Mesenchymal stem cell (in vitro differentiated cells and primary cell): ENCODE data around the gene CCDC184.

Source experiments
- DNase-seq: peaks from one replicate; pipeline ENCODE4 v3.0.0-alpha.2; 2013
- H2AFZ ChIP-seq: one replicate; pipeline ENCODE4 v1.6.1; 2013; ENCODE audit warnings: low read depth, mild to moderate bottlenecking, control low read depth, inconsistent platforms, low read length, moderate library complexity
- H2AK5ac ChIP-seq: 2 replicates; pipeline ENCODE4 v1.6.1; 2013; ENCODE audit warnings: low read length, moderate library complexity, mild to moderate bottlenecking, inconsistent platforms; ENCODE audit not compliant: severe bottlenecking
- H2BK120ac ChIP-seq: one replicate; pipeline ENCODE4 v1.6.1; 2013; ENCODE audit warnings: low read depth, mild to moderate bottlenecking, inconsistent platforms, low read length, moderate library complexity
- H2BK12ac ChIP-seq, 2 experiments: one replicate each; pipeline ENCODE4 v1.6.1; 2013; ENCODE audit warnings: inconsistent platforms in 2 of 2, low read length in 2 of 2, mild to moderate bottlenecking in 2 of 2, moderate library complexity in 2 of 2, control low read depth in 1 of 2
- H2BK15ac ChIP-seq: one replicate; pipeline ENCODE4 v1.6.1; 2013; ENCODE audit warnings: mild to moderate bottlenecking, low read depth, inconsistent platforms; ENCODE audit not compliant: poor library complexity, severe bottlenecking
- H2BK5ac ChIP-seq: 2 replicates; pipeline ENCODE4 v1.6.1; 2013; ENCODE audit warnings: low read depth, mild to moderate bottlenecking, low read length, control low read depth, inconsistent platforms; ENCODE audit not compliant: poor library complexity, severe bottlenecking
- H3K14ac ChIP-seq, 2 experiments: one replicate each; pipeline ENCODE4 v1.6.1; 2013; ENCODE audit warnings: inconsistent platforms in 2 of 2, low read length in 2 of 2, control low read depth in 1 of 2, mild to moderate bottlenecking in 1 of 2, moderate library complexity in 1 of 2
- H3K18ac ChIP-seq, 2 experiments: one replicate each; pipeline ENCODE4 v1.6.1; 2013; ENCODE audit warnings: inconsistent platforms in 2 of 2, low read length in 2 of 2, control low read depth in 1 of 2, low read depth in 1 of 2, mild to moderate bottlenecking in 1 of 2
- H3K23ac ChIP-seq, 2 experiments: one replicate each; pipeline ENCODE4 v1.6.1; 2013; ENCODE audit warnings: inconsistent platforms in 2 of 2, low read length in 2 of 2, mild to moderate bottlenecking in 2 of 2, moderate library complexity in 2 of 2, control low read depth in 1 of 2
- H3K27ac ChIP-seq: 2 replicates; pipeline ENCODE4 v1.5.1; 2013; ENCODE audit warnings: mild to moderate bottlenecking, moderate library complexity, low read length, control low read depth, inconsistent platforms; ENCODE audit not compliant: poor library complexity, severe bottlenecking
- H3K27me3 ChIP-seq, 2 experiments: 2 replicates each; pipeline versions ENCODE4 v1.6.1 to v1.7.0; 2013; ENCODE audit warnings: low read length in 2 of 2, mild to moderate bottlenecking in 2 of 2, moderate library complexity in 2 of 2, control low read depth in 1 of 2, inconsistent platforms in 1 of 2; ENCODE audit not compliant: control insufficient read depth in 1 of 2, insufficient read depth in 1 of 2
- H3K36me3 ChIP-seq, 2 experiments: 2 replicates each; pipeline versions ENCODE4 v1.6.1 to v1.7.0; 2013; ENCODE audit warnings: low read length in 2 of 2, control low read depth in 1 of 2, inconsistent platforms in 1 of 2, low read depth in 1 of 2, mild to moderate bottlenecking in 1 of 2; ENCODE audit not compliant: insufficient read depth in 2 of 2, control insufficient read depth in 1 of 2
- H3K4ac ChIP-seq, 2 experiments: one replicate each; pipeline ENCODE4 v1.6.1; 2013; ENCODE audit warnings: inconsistent platforms in 2 of 2, low read length in 2 of 2, mild to moderate bottlenecking in 2 of 2, moderate library complexity in 2 of 2, control low read depth in 1 of 2, low read depth in 1 of 2
- H3K4me1 ChIP-seq: 2 replicates; pipeline ENCODE4 v1.6.1; 2013; ENCODE audit warnings: low read depth, low read length, control low read depth; ENCODE audit not compliant: control insufficient read depth, insufficient read depth
- H3K4me2 ChIP-seq: 2 replicates; pipeline ENCODE4 v1.6.1; 2013; ENCODE audit warnings: low read length, mild to moderate bottlenecking, inconsistent platforms; ENCODE audit not compliant: poor library complexity, severe bottlenecking
- H3K4me3 ChIP-seq, 2 experiments: 2 replicates each; pipeline versions ENCODE4 v1.5.1 to v1.7.0; 2013; ENCODE audit warnings: low read length in 2 of 2, mild to moderate bottlenecking in 2 of 2, control low read depth in 1 of 2, low read depth in 1 of 2; ENCODE audit not compliant: insufficient read depth in 1 of 2
- H3K79me1 ChIP-seq: replicated peaks from 2 replicates; pipeline ENCODE4 v1.6.1; 2013; ENCODE audit warnings: mild to moderate bottlenecking, control low read depth, low read length, inconsistent platforms; ENCODE audit not compliant: poor library complexity, severe bottlenecking
- H3K9ac ChIP-seq: 2 replicates; pipeline ENCODE4 v1.7.0; 2013; ENCODE audit warnings: mild to moderate bottlenecking, low read length, moderate library complexity
- H3K9me3 ChIP-seq: 2 replicates; pipeline ENCODE4 v1.7.0; 2013; ENCODE audit warnings: mild to moderate bottlenecking, low read length; ENCODE audit not compliant: control insufficient read depth
- H4K8ac ChIP-seq: one replicate; pipeline ENCODE4 v1.6.1; 2013; ENCODE audit warnings: inconsistent platforms, mild to moderate bottlenecking, low read length, moderate library complexity
- H4K91ac ChIP-seq: one replicate; pipeline ENCODE4 v1.6.1; 2013; ENCODE audit warnings: mild to moderate bottlenecking, low read length, inconsistent platforms
- WGBS: methylation state at CpG from one replicate; pipeline ENCODE4 v1.1.7; 2013; ENCODE audit warnings: mixed read lengths; 5-methylcytosine and 5-hydroxymethylcytosine counted together

The CCDC184 gene

DNA sequence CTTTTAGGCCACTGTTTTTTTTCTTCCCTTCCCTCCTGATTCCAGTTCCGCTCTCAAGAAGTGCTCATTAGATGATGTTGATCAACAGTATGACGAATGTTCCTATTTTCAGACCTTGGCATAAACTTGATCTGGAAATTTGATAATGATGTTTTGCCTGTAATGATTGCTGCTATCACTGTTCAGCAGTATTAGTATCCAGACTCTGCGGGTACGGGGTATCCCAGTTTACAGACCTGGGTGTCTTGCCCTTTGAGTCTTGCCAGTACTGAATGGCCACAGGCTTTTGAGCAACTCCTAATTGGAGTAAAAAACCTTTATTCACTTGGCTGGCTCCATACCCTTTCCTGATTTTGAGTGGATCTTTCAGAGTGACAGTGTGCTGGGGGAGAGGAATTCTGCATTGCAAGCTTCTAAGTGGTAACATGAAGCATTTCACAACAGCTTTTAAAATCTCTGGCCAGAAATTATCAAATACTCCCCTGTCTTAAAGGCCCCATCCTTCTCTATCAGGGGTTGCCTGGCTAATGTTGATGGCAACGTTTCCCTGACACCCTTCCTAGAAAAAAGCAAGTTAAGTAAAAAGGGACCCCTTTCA lies 20.2 kb upstream of the CCDC184 start:
- H3K23ac ChIP-seq: no peak overlapping the region
- H3K27me3 ChIP-seq: peaks cover 15 to 18% of the 10 kb centered on the region in 2 experiments
- H3K27ac ChIP-seq: no peak overlapping the region
- H3K18ac ChIP-seq: no peak overlapping the region
- no peak overlapping the region for H2AFZ ChIP-seq
- no peak overlapping the region for H2BK12ac ChIP-seq
- H2BK5ac ChIP-seq: no peak overlapping the region
- H3K14ac ChIP-seq: no peak overlapping the region
- H2BK15ac ChIP-seq: no peak overlapping the region
- no peaks in the 10 kb centered on the region for H3K36me3 ChIP-seq
- no peak for DNase-seq
- no peaks in the 10 kb centered on the region for H3K4me1 ChIP-seq
- H2BK120ac ChIP-seq: no peak overlapping the region
- no peak overlapping the region for H3K4me3 ChIP-seq
- no peak overlapping the region for H3K4me2 ChIP-seq
- 55% methylated on average over 5 of the region's 5 CpGs for WGBS
- H4K91ac ChIP-seq: no peak overlapping the region
- H3K9ac ChIP-seq: no peak overlapping the region
- H4K8ac ChIP-seq: no peak overlapping the region
- no peaks in the 10 kb centered on the region for H3K9me3 ChIP-seq
- H3K79me1 ChIP-seq: no peaks in the 10 kb centered on the region
- H3K4ac ChIP-seq: no peak overlapping the region
- no peak overlapping the region for H2AK5ac ChIP-seq

DNA sequence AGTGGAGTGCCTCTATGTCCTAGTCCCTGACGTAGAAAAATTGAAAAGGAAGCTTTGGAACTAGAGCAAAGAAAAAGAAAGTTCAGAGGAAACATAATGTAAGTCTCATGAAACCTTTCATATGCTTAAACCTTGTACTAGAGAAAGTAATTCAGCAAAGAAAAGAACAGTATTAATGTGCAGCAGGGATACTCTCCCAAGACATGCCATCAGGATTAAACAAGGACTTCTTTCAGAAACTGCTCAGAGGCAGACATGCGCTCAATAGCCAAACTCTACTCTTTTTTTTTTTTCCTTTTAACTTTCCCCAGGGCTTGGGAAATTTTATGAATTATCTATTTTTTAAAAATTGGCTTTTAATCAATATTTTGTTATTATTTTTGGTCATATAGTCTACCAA lies 19.0 kb upstream of the CCDC184 start:
- H3K27ac ChIP-seq: no peak overlapping the region
- no peak overlapping the region for H2BK5ac ChIP-seq

DNA sequence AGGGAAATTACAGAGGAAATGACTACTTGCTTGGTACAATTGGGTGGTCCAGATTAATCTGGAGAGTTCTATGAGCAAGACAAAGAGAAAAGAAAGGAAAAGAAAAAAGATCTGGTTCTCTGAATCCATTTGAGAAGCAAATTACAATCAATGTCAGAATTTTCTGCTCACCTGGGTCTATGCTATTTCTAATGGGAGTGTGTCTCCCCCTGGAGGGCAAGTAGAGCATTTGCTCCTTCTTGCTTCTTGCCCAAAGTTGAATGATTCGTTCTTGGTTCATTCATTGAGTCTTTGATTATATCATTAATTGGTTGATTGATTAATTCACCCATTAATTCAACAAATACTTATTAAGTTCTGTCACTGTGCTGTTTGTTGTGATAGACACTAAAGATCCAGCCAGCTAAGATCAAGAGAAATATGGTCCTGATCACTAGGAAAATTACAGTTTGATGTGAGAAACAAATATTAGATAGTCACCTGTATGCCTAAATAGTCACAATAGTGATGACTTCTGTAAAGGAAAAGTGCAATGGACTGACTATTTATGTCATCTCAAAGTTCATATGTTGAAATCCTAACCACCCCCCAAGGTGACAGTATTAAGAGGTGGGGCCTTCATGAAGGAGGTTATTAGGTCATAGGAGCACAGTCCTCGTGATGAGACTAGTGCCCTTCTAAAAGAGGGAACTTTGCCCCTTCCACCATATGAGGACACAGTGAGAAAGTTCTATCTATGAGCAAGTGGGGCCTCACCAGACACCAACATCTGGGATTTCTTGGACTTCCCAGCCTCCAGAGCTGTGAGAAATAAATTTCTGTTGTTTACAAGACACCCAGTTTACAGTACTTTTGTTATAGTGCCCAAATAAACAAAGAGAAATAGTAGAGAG lies 18.1 kb upstream of the CCDC184 start:
- DNase-seq: peak; percentile 56
- 14% methylated on average over 1 of the region's 2 CpGs for WGBS

More for the DNA sequence above, 19.0 kb upstream of the CCDC184 start:
- H2BK120ac ChIP-seq: no peak overlapping the region
- H2BK12ac ChIP-seq: no peak overlapping the region
- no peak overlapping the region for H3K14ac ChIP-seq
- H3K27me3 ChIP-seq: peaks cover 16 to 18% of the 10 kb centered on the region in 2 experiments
- H4K91ac ChIP-seq: no peak overlapping the region
- DNase-seq: no peak
- no peaks in the 10 kb centered on the region for H3K4me1 ChIP-seq
- H3K79me1 ChIP-seq: no peaks in the 10 kb centered on the region
- H3K18ac ChIP-seq: no peak overlapping the region
- no peak overlapping the region for H3K9ac ChIP-seq
- H3K4ac ChIP-seq: no peak overlapping the region
- no peak overlapping the region for H4K8ac ChIP-seq
- no peak overlapping the region for H3K4me3 ChIP-seq
- no peak overlapping the region for H2AFZ ChIP-seq
- no peak overlapping the region for H3K23ac ChIP-seq
- H2AK5ac ChIP-seq: no peak overlapping the region
- no peaks in the 10 kb centered on the region for H3K36me3 ChIP-seq
- WGBS: 100% methylated on average over 1 of the region's 2 CpGs
- no peak overlapping the region for H3K4me2 ChIP-seq
- no peaks in the 10 kb centered on the region for H3K9me3 ChIP-seq
- H2BK15ac ChIP-seq: no peak overlapping the region

DNA sequence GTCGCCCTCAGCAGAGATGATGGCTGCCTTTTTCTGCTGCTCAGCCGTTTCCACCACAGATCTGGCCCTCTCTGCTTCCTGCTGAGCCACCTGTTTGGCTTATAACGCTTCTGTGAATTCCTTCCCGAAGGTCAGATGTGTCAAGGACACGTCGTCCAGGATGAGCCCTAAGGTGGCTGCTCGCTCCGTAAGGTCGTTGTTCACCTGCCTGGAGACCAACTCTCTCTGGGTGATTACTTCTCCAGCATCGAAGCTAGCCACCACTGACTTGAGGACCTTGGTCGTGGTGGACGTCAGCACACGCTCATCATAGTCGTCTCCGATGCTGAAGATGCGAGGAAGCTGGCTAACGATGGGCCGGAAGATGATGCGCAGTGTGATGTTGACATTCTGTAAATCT lies 14.4 kb upstream of the CCDC184 start:
- no peak overlapping the region for H3K4ac ChIP-seq
- no peak overlapping the region for H2AFZ ChIP-seq
- H3K9me3 ChIP-seq: no peaks in the 10 kb centered on the region
- no peak overlapping the region for H3K4me3 ChIP-seq
- H4K8ac ChIP-seq: no peak overlapping the region
- H3K4me1 ChIP-seq: no peaks in the 10 kb centered on the region
- no peak overlapping the region for H2BK15ac ChIP-seq
- H2BK5ac ChIP-seq: no peak overlapping the region
- H3K9ac ChIP-seq: no peak overlapping the region
- no peak overlapping the region for H3K4me2 ChIP-seq
- H3K79me1 ChIP-seq: no peaks in the 10 kb centered on the region
- H3K27ac ChIP-seq: no peak overlapping the region
- H3K18ac ChIP-seq: no peak overlapping the region
- H2BK12ac ChIP-seq: no peak overlapping the region
- no peak overlapping the region for H3K23ac ChIP-seq
- no peak overlapping the region for H2AK5ac ChIP-seq
- no peaks in the 10 kb centered on the region for H3K36me3 ChIP-seq
- peaks cover 0 to 16% of the 10 kb centered on the region in 2 experiments for H3K27me3 ChIP-seq
- 85% methylated on average over 19 of the region's 19 CpGs for WGBS
- no peak overlapping the region for H4K91ac ChIP-seq
- no peak overlapping the region for H2BK120ac ChIP-seq
- H3K14ac ChIP-seq: no peak overlapping the region
- no peak for DNase-seq

More for the DNA sequence above, 18.1 kb upstream of the CCDC184 start:
- H3K23ac ChIP-seq: no peak overlapping the region
- H3K4ac ChIP-seq: no peak overlapping the region
- no peak overlapping the region for H4K91ac ChIP-seq
- no peak overlapping the region for H3K27ac ChIP-seq
- H3K27me3 ChIP-seq: peaks cover 16 to 18% of the 10 kb centered on the region in 2 experiments
- H2BK15ac ChIP-seq: no peak overlapping the region
- no peak overlapping the region for H3K4me2 ChIP-seq
- no peak overlapping the region for H2BK5ac ChIP-seq
- no peak overlapping the region for H3K4me3 ChIP-seq
- no peak overlapping the region for H2AFZ ChIP-seq
- no peak overlapping the region for H2BK12ac ChIP-seq
- H3K9ac ChIP-seq: no peak overlapping the region
- H2BK120ac ChIP-seq: no peak overlapping the region
- no peak overlapping the region for H4K8ac ChIP-seq
- H3K14ac ChIP-seq: no peak overlapping the region
- H3K9me3 ChIP-seq: no peaks in the 10 kb centered on the region
- H3K4me1 ChIP-seq: no peaks in the 10 kb centered on the region
- no peak overlapping the region for H3K18ac ChIP-seq
- no peak overlapping the region for H2AK5ac ChIP-seq
- no peaks in the 10 kb centered on the region for H3K36me3 ChIP-seq
- H3K79me1 ChIP-seq: no peaks in the 10 kb centered on the region
